AG04449 (cell line): ENCODE data around the gene MNT.

Experiments
- CTCF ChIA-PET: fragments of 350-600 bp; formaldehyde crosslinking; extraction: SDS; loops from one replicate; lab custom pipeline; 2021; ENCODE audit warnings: antibody characterized with exemption; lab: Yijun Ruan, JAX
- POLR2A ChIA-PET: fragments of 400-600, 350-600 bp; formaldehyde crosslinking; extraction: SDS; loops from one replicate; lab custom pipeline; 2020; ENCODE audit warnings: antibody characterized with exemption, inconsistent platforms; lab: Yijun Ruan, JAX
- DNase-seq: peaks from one replicate; pipeline ENCODE4 v3.0.0-alpha.2; 2010; ENCODE audit warnings: low read depth, low spot score
- H3K4me3 ChIP-seq: 2 replicates; pipeline ENCODE4 v1.5.1; 2011; ENCODE audit warnings: low read depth, mild to moderate bottlenecking, control low read depth, low read length
- CTCF ChIP-seq: IDR thresholded peaks from one replicate; pipeline ENCODE4 v1.5.1; 2011; ENCODE audit warnings: mild to moderate bottlenecking, moderate library complexity, low read length, control low read depth, inconsistent platforms; ENCODE audit not compliant: insufficient read depth; ENCODE audit errors: missing control alignments

Gene MNT

GRCh38 chr17:2403044-2403443 is 2.2 kb upstream of the MNT start:
- no peak for DNase-seq
- no peak for TF ChIP-seq CTCF
- ChIA-PET CTCF (interaction anchor here (2.0 to 23.1 kb wide), 3 partner anchors 10 to 20 kb away, joined by 9 to 871 read pairs (median 104); no protein-coding TSS in a partner anchor), POLR2A (no interaction called here)
- no peak overlapping the region for H3K4me3 ChIP-seq

- no peak for TF ChIP-seq CTCF
- DNase-seq: no peak
- peak overlapping the region; percentile 56 for H3K4me3 ChIP-seq
- CTCF ChIA-PET: interaction anchor here (7.3 to 23.1 kb wide), 2 partner anchors 12 to 19 kb away, joined by 104 to 871 read pairs; no protein-coding TSS in a partner anchor
- POLR2A ChIA-PET: no interaction called here
Observed at GRCh38 chr17:2402544-2402943, 1.7 kb upstream of the MNT start.

DNA sequence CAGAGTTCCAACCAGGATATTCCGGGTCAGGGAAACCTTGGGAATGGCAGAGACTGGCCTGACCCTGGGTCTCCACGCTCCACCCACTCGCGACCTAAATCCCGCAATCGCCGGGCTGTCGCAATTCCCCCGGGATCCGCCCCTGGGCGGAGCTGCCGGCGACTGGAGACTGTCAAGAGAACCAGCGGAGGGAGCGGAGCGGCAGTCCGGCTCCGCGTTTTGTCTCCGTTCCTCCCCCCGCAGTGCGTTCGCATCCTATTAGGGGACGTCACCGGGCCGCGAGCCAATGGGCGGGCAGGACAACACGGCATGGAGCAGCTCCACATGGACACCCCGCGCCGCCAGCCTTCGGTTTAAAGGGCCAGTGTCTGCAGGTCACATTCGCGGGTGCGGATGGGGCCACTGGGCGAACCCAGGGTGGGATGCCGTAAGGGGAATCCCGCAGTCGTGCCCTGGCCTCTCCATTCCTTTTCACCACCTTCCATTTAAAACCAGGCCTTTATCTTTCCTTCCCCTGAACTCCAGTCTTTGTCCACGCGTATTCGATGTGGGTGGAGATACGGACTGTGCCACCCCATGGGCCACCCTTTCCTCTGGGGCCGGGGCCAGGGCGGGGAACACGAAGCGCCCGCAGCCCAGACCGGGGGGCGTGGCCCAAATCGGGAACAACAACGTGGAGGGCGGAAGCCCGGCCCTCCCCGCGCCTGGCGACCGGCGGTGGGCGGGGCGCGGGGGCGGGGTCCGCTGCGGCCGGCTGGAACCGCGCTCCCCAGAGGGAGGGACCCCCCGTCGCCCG is 764 bp upstream of the MNT start:
- peak overlapping the region; percentile 67 for H3K4me3 ChIP-seq
- TF ChIP-seq CTCF: no peak
- ChIA-PET CTCF (interaction anchor here (1.0 to 7.3 kb wide), 5 partner anchors 10 to 31 kb away, joined by 4 to 104 read pairs (median 4); no protein-coding TSS in a partner anchor), POLR2A (interaction anchor here (1.0 to 1.2 kb wide), 3 partner anchors 9 to 98 kb away, joined by 3 to 12 read pairs (median 6); partner anchors contain the start of genes SMG6 and SRR)
- DNase-seq: peak; percentile 97

- POLR2A ChIA-PET: no interaction called here
- CTCF ChIA-PET: interaction anchor here (2.3 kb wide), 1 partner anchor 18 kb away, joined by 13 read pairs; no protein-coding TSS in a partner anchor
- no peak for DNase-seq
- no peak for TF ChIP-seq CTCF
- H3K4me3 ChIP-seq: peak overlapping the region; percentile 99
Observed at GRCh38 chr17:2400474-2400866, 390 bp downstream of the MNT start.

DNA sequence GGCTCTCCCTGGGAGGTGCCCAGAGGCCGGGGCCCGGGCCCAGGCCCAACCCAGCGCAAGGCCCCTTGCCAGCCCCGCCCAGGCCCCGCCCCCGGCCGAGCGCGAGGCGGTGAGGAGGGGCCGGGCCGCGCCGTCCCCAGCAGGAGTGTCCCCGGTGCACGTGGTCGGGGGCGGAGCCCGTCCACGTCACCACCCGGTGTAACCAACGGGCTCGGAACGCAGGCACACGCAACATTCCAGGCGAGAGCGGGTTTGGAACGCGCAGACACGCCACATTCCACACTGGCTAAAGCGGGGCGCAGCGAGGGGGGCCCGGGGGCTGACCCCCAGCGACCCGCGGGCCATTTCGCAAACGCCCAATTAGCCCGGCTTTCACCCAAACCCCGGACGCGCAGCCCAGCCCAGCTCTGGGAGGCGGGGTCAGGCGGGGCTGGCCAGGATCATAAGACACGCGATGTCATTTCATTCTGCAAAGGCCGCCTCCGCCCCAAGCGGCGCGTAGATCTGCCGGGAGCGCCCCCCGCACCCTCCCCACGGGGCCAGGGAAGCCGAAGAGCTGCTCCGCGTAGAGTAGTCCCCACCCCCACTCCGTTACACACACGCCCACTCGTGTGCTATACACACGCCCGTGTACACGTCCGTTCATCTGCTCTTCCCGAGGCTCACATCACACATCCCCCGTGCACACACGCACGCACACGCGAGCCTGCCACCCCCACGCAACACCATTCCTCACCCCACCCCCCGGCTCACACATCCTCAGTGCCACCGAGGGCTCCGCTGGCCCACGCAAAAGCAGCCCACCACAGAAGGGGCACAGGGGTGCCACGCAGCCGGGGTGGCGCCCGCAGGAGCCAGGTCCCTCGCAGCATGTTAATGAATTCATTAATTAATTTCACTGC is 1.0 kb downstream of the MNT start:
- POLR2A ChIA-PET: interaction anchor here (0.6 to 1.2 kb wide), 3 partner anchors 11 to 63 kb away, joined by 3 to 4 read pairs (median 3); partner anchors contain the start of gene TSR1
- DNase-seq: no peak
- no peak for TF ChIP-seq CTCF
- H3K4me3 ChIP-seq: peak overlapping the region; percentile 99
- CTCF ChIA-PET: interaction anchor here (1.1 to 2.3 kb wide), 3 partner anchors 13 to 17 kb away, joined by 3 to 13 read pairs (median 6); no protein-coding TSS in a partner anchor
